HepG2 (cell line): ENCODE data around the gene RPL37A. TPM values are rescaled to one million over a fixed set of nuclear protein-coding genes. Genes with fewer than 3 reads are reported as not detected.

Experiments used
- SIN3B ChIP-seq: fragments of 150-350 bp; IDR thresholded peaks from 2 replicates; pipeline ENCODE4 v1.6.1; 2014; ENCODE audit warnings: low read length
- TRIM22 ChIP-seq: fragments of 450-650 bp; IDR thresholded peaks from 2 replicates; pipeline ENCODE4 v1.6.1; 2017
- ZNF318 ChIP-seq: sonication (generic); formaldehyde crosslinking; IDR thresholded peaks from 2 replicates; pipeline ENCODE4 v1.4.0; 2020; ENCODE audit warnings: mild to moderate bottlenecking, missing genetic modification reagents
- polyA plus RNA-seq, 8 experiments: library from polyadenylated mRNA; depleted of rRNA in 3 of 8; stranded (reverse) in 7 of 8; unstranded in 1 of 8; fragments of >200 nt; fragmentation: Illumina TruSeq in 4 of 8; extraction: Trizol in 4 of 8; gene quantifications; 2 replicates each; pipeline versions ENCODE4 v1.2.1 to v1.2.3, GENCODE V29; 2011 to 2016; ENCODE audit warnings: low read depth in 4 of 8, missing spikeins in 1 of 8, mixed read lengths in 1 of 8; ENCODE audit not compliant: insufficient read depth in 1 of 8
- total RNA-seq, 5 experiments: library from RNA; depleted of rRNA; stranded (reverse); fragments of >200 nt; fragmentation: Illumina TruSeq; extraction: Trizol; gene quantifications; 2 replicates each; pipeline ENCODE4 v1.2.3, GENCODE V29; 2016; ENCODE audit warnings: low read depth in 1 of 5
- TF ChIP-seq, protein P1 (sequence below): sonication (generic); formaldehyde crosslinking; conservative IDR thresholded peaks from 2 replicates; pipeline ENCODE4 v1.8.1; 2023; ENCODE audit warnings: missing genetic modification reagents
- TF ChIP-seq, protein P2 (sequence below): sonication (generic); formaldehyde crosslinking; IDR thresholded peaks from 2 replicates; pipeline ENCODE4 v1.5.0; 2020; ENCODE audit warnings: mild to moderate bottlenecking, missing genetic modification reagents, borderline replicate concordance

The RPL37A gene
- total and polyA plus RNA-seq, 2 of the 13 experiments (the other 11 are each of a cell fraction or from before 2014, with no cell fraction given), result 6,902 to 7,910 TPM

DNA sequence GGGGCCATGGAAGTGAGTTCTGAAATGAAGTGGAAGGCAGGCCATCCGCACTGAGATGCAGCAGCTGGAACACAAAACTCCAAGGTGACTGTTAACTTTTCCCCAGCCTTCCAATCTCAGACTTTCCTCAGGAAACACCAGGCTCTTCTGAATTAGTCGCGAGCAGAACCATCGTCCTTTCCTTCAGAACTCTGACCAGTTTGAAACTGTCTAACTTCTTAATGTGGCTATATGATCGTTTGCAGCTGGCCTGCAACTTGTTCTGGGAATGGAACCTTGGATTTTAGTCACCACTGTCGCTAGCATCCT lies 620 bp upstream of the RPL37A start (continued):
- TF ChIP-seq ZNF318 (CRISPR knock-in tag), result no peak
- TF ChIP-seq TRIM22, result no peak
- TF ChIP-seq, protein P1, sequence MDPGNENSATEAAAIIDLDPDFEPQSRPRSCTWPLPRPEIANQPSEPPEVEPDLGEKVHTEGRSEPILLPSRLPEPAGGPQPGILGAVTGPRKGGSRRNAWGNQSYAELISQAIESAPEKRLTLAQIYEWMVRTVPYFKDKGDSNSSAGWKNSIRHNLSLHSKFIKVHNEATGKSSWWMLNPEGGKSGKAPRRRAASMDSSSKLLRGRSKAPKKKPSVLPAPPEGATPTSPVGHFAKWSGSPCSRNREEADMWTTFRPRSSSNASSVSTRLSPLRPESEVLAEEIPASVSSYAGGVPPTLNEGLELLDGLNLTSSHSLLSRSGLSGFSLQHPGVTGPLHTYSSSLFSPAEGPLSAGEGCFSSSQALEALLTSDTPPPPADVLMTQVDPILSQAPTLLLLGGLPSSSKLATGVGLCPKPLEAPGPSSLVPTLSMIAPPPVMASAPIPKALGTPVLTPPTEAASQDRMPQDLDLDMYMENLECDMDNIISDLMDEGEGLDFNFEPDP (CRISPR knock-in tag), result 0 out of 2 replicates have a peak, but pooled peaks have one; percentile 10
- TF ChIP-seq, protein P2, sequence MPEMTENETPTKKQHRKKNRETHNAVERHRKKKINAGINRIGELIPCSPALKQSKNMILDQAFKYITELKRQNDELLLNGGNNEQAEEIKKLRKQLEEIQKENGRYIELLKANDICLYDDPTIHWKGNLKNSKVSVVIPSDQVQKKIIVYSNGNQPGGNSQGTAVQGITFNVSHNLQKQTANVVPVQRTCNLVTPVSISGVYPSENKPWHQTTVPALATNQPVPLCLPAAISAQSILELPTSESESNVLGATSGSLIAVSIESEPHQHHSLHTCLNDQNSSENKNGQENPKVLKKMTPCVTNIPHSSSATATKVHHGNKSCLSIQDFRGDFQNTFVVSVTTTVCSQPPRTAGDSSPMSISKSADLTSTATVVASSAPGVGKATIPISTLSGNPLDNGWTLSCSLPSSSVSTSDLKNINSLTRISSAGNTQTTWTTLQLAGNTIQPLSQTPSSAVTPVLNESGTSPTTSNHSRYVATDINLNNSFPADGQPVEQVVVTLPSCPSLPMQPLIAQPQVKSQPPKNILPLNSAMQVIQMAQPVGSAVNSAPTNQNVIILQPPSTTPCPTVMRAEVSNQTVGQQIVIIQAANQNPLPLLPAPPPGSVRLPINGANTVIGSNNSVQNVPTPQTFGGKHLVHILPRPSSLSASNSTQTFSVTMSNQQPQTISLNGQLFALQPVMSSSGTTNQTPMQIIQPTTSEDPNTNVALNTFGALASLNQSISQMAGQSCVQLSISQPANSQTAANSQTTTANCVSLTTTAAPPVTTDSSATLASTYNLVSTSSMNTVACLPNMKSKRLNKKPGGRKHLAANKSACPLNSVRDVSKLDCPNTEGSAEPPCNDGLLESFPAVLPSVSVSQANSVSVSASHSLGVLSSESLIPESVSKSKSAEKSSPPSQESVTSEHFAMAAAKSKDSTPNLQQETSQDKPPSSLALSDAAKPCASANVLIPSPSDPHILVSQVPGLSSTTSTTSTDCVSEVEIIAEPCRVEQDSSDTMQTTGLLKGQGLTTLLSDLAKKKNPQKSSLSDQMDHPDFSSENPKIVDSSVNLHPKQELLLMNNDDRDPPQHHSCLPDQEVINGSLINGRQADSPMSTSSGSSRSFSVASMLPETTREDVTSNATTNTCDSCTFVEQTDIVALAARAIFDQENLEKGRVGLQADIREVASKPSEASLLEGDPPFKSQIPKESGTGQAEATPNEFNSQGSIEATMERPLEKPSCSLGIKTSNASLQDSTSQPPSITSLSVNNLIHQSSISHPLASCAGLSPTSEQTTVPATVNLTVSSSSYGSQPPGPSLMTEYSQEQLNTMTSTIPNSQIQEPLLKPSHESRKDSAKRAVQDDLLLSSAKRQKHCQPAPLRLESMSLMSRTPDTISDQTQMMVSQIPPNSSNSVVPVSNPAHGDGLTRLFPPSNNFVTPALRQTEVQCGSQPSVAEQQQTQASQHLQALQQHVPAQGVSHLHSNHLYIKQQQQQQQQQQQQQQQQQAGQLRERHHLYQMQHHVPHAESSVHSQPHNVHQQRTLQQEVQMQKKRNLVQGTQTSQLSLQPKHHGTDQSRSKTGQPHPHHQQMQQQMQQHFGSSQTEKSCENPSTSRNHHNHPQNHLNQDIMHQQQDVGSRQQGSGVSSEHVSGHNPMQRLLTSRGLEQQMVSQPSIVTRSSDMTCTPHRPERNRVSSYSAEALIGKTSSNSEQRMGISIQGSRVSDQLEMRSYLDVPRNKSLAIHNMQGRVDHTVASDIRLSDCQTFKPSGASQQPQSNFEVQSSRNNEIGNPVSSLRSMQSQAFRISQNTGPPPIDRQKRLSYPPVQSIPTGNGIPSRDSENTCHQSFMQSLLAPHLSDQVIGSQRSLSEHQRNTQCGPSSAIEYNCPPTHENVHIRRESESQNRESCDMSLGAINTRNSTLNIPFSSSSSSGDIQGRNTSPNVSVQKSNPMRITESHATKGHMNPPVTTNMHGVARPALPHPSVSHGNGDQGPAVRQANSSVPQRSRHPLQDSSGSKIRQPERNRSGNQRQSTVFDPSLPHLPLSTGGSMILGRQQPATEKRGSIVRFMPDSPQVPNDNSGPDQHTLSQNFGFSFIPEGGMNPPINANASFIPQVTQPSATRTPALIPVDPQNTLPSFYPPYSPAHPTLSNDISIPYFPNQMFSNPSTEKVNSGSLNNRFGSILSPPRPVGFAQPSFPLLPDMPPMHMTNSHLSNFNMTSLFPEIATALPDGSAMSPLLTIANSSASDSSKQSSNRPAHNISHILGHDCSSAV (CRISPR knock-in tag), result 0 out of 2 replicates have a peak, but pooled peaks have one; percentile 16
- no peak for TF ChIP-seq SIN3B
